ENCODE data around the gene SGIP1.
"Not testable (repeated sequence)": the region's sequence is repeated elsewhere in the genome, so short reads cannot be mapped to it uniquely, and the experiment has no call there.

SGIP1 gene

DNA sequence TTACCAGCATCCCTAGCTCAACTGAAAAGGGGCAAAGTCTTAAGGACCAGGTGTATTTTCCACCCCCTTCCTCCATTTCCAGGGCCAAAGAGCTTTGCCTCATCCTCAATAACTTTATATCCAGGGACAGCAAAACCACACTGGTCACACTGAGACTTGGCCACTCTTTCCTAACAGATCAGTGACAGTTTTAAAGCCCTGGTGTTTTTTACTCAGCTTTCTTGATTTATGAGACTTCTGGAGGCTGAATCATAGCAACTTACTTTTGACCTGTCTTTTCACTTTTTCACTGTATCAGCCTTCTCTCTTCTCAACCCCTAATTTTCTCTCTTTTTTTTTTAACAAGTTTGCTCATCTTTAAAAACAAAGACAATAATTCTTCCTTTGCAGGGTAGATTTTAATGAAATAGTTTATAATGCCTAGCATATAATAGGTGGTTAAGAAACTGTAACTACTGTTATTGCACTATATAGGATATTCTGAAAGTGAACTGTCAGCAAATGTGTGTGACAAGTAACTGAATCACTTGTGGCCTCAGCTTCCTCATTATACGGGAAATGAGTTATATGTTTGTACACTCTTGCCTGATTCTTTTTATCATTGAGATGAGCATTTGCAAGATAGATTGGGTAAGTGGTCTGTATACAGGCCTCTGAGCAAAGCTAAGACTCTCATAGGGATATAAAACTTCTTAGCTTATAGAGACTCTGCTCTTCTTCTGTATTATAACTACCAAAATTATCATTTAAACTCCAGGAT lies 198.6 kb downstream of the SGIP1 start:
- Histone ChIP-seq H3K14ac (ENCODE audit: low read length) (no peak overlapping the region), H3K4ac (ENCODE audit: low read length) (no peak overlapping the region), H4K91ac (ENCODE audit: low read depth, low read length, poor library complexity) (no peak overlapping the region), H3K9ac (ENCODE audit: low read depth, low read length, poor library complexity) (no peak overlapping the region), H3K4me3 (ENCODE audit: low read length in 2 of 2) (no peak overlapping the region), H2AK5ac (ENCODE audit: low read depth, low read length) (no peak overlapping the region), H3K9me3 (replicated peaks in 1 of 2; ENCODE audit: control insufficient read depth in 2 of 2, insufficient read depth in 1 of 2, low read depth in 1 of 2, low read length in 2 of 2) (no peaks in the 10 kb centered on the region), H3K23ac (ENCODE audit: low read depth, low read length, poor library complexity) (no peak overlapping the region), H2BK5ac (ENCODE audit: low read length) (no peak overlapping the region), H2AFZ (ENCODE audit: low read length) (no peak overlapping the region), H3K27ac (replicated peaks; ENCODE audit: low read length) (no peak overlapping the region), H3K79me1 (ENCODE audit: low read depth, low read length) (no peaks in the 10 kb centered on the region), H2BK120ac (ENCODE audit: low read depth, low read length) (no peak overlapping the region), H3K4me2 (ENCODE audit: insufficient read depth, low read length, poor library complexity, severe bottlenecking) (no peak overlapping the region), H4K8ac (ENCODE audit: low read depth, low read length) (no peak overlapping the region), H3K36me3 (replicated peaks in 1 of 2; ENCODE audit: control insufficient read depth in 2 of 2, insufficient read depth in 2 of 2, low read length in 2 of 2) (no peaks in the 10 kb centered on the region), H3K18ac (ENCODE audit: low read length) (no peak overlapping the region), H3K4me1 (ENCODE audit: control insufficient read depth in 2 of 2, insufficient read depth in 1 of 2, low read depth in 1 of 2, low read length in 2 of 2) (peaks cover 0 to 2% of the 10 kb centered on the region in 2 donors), H2BK12ac (ENCODE audit: low read length) (no peak overlapping the region), H2BK15ac (ENCODE audit: low read length) (no peak overlapping the region), H3K27me3 (ENCODE audit: control insufficient read depth in 3 of 3, insufficient read depth in 3 of 3, low read depth in 1 of 3, low read length in 3 of 3) (no peaks in the 10 kb centered on the region)
- no peak for DNase-seq (ENCODE audit: low spot score)
- no CpG with 5 or more reads among the region's 1 CpG for WGBS, 2 donors (ENCODE audit: extremely low coverage in 2 of 2, insufficient read length in 2 of 2, insufficient replicate concordance in 1 of 2)

DNA sequence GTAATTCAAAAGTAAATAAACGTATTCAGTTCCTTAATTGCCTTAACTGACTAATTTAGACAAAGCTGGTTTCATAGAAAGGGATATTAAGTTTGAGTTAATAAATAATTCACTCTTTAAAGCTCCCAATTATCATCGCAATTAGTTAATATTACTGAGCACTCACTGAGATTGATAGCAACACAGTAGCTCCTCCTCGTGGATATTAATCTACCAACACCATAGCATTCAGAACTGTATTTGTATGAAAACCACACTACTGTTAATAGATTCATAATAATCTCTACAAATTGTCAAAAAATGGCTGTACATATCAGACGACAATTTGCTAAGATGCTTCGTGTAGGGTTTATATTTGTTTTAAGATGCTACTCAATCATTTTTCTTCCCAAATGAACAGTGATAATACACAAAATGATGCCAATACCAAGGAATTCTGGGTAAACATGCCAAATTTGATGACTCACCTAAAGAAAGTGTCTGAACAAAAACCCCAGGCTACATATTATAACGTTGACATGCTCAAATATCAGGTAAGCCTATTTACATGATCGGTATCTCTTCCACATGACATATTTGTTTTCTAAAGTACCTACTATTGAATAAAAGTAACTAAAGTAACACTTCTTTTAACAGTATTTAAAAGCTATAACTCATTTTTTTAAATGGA lies 199.5 kb downstream of the SGIP1 start:
- no peak overlapping the region for H2AFZ ChIP-seq (ENCODE audit: low read length)
- no peak overlapping the region for H3K23ac ChIP-seq (ENCODE audit: low read depth, low read length, poor library complexity)
- no peak overlapping the region for H3K4me3 ChIP-seq (ENCODE audit: low read length in 2 of 2)
- no peaks in the 10 kb centered on the region for H3K36me3 ChIP-seq (replicated peaks in 1 of 2; ENCODE audit: control insufficient read depth in 2 of 2, insufficient read depth in 2 of 2, low read length in 2 of 2)
- H3K79me1 ChIP-seq (ENCODE audit: low read depth, low read length) = no peaks in the 10 kb centered on the region
- no peak overlapping the region for H2AK5ac ChIP-seq (ENCODE audit: low read depth, low read length)
- no peak for DNase-seq (ENCODE audit: low spot score)
- H4K91ac ChIP-seq (ENCODE audit: low read depth, low read length, poor library complexity) = no peak overlapping the region
- H4K8ac ChIP-seq (ENCODE audit: low read depth, low read length) = no peak overlapping the region
- H3K4ac ChIP-seq (ENCODE audit: low read length) = no peak overlapping the region
- H3K18ac ChIP-seq (ENCODE audit: low read length) = no peak overlapping the region
- no peak overlapping the region for H2BK12ac ChIP-seq (ENCODE audit: low read length)
- no peak overlapping the region for H3K9ac ChIP-seq (ENCODE audit: low read depth, low read length, poor library complexity)
- H2BK120ac ChIP-seq (ENCODE audit: low read depth, low read length) = no peak overlapping the region
- WGBS, 2 donors (ENCODE audit: extremely low coverage in 2 of 2, insufficient read length in 2 of 2, insufficient replicate concordance in 1 of 2) = no CpG with 5 or more reads among the region's 7 CpGs
- peaks cover 0 to 2% of the 10 kb centered on the region in 2 donors for H3K4me1 ChIP-seq (ENCODE audit: control insufficient read depth in 2 of 2, insufficient read depth in 1 of 2, low read depth in 1 of 2, low read length in 2 of 2)
- no peak overlapping the region for H3K14ac ChIP-seq (ENCODE audit: low read length)
- H3K27ac ChIP-seq (replicated peaks; ENCODE audit: low read length) = no peak overlapping the region
- H3K4me2 ChIP-seq (ENCODE audit: insufficient read depth, low read length, poor library complexity, severe bottlenecking) = no peak overlapping the region
- H3K9me3 ChIP-seq (replicated peaks in 1 of 2; ENCODE audit: control insufficient read depth in 2 of 2, insufficient read depth in 1 of 2, low read depth in 1 of 2, low read length in 2 of 2) = no peaks in the 10 kb centered on the region
- H2BK15ac ChIP-seq (ENCODE audit: low read length) = no peak overlapping the region
- no peaks in the 10 kb centered on the region for H3K27me3 ChIP-seq (ENCODE audit: control insufficient read depth in 3 of 3, insufficient read depth in 3 of 3, low read depth in 1 of 3, low read length in 3 of 3)
- no peak overlapping the region for H2BK5ac ChIP-seq (ENCODE audit: low read length)

DNA sequence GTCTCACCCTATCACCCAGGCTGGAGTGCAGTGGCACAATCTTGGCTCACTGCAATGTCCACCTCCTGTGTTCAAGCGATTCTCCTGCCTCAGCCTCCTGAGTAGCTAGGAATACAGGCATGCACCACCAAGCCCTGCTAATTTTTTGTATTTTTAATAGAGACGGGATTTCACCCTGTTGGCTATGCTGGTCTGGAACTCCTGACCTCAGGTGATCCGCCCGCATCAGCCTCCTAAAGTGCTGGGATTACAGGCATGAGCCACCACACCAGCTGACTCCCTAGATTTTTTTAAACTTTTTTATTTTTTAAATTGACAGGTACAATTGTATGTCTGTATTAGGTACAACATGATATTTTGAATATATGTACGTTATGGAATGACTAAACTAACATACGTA lies 200.6 kb downstream of the SGIP1 start:
- H4K8ac ChIP-seq (ENCODE audit: low read depth, low read length); H3K14ac ChIP-seq (ENCODE audit: low read length); H3K36me3 ChIP-seq (replicated peaks in 1 of 2; ENCODE audit: control insufficient read depth in 2 of 2, insufficient read depth in 2 of 2, low read length in 2 of 2); H4K91ac ChIP-seq (ENCODE audit: low read depth, low read length, poor library complexity); H3K4me1 ChIP-seq (ENCODE audit: control insufficient read depth in 2 of 2, insufficient read depth in 1 of 2, low read depth in 1 of 2, low read length in 2 of 2); H2AK5ac ChIP-seq (ENCODE audit: low read depth, low read length); H2BK15ac ChIP-seq (ENCODE audit: low read length); H3K18ac ChIP-seq (ENCODE audit: low read length); H3K4me2 ChIP-seq (ENCODE audit: insufficient read depth, low read length, poor library complexity, severe bottlenecking); H3K4ac ChIP-seq (ENCODE audit: low read length); H3K4me3 ChIP-seq (ENCODE audit: low read length in 2 of 2); H2BK5ac ChIP-seq (ENCODE audit: low read length); H3K27ac ChIP-seq (replicated peaks; ENCODE audit: low read length); DNase-seq (ENCODE audit: low spot score); H2BK12ac ChIP-seq (ENCODE audit: low read length); H3K9me3 ChIP-seq (replicated peaks in 1 of 2; ENCODE audit: control insufficient read depth in 2 of 2, insufficient read depth in 1 of 2, low read depth in 1 of 2, low read length in 2 of 2); H3K79me1 ChIP-seq (ENCODE audit: low read depth, low read length); H3K27me3 ChIP-seq (ENCODE audit: control insufficient read depth in 3 of 3, insufficient read depth in 3 of 3, low read depth in 1 of 3, low read length in 3 of 3); H3K9ac ChIP-seq (ENCODE audit: low read depth, low read length, poor library complexity); H2AFZ ChIP-seq (ENCODE audit: low read length); H3K23ac ChIP-seq (ENCODE audit: low read depth, low read length, poor library complexity); H2BK120ac ChIP-seq (ENCODE audit: low read depth, low read length): not testable (repeated sequence)
- WGBS, 2 donors (ENCODE audit: extremely low coverage in 2 of 2, insufficient read length in 2 of 2, insufficient replicate concordance in 1 of 2) = no CpG with 5 or more reads among the region's 6 CpGs

DNA sequence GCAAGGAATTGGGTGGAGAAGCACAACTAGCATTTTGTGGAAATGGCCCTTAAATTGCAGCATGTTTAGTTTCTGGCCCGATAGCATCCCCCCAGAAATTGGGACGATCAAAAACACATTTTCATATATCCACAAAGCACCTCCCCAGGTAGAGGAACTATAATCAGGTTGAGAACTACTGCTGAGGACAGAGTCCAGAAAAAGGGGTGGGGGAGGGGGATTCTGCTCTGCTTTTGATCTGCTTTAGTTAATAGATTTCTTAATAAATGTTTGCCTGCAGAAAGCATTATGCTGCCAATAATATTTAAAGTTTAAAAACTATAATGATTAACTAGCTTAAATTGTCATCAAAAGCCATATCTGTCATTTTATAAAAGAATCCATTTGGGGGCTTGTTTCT lies 203.9 kb downstream of the SGIP1 start:
- DNase-seq (ENCODE audit: low spot score) = no peak
- Histone ChIP-seq H3K79me1 (ENCODE audit: low read depth, low read length) (no peaks in the 10 kb centered on the region), H3K14ac (ENCODE audit: low read length) (no peak overlapping the region), H3K27ac (replicated peaks; ENCODE audit: low read length) (no peak overlapping the region), H3K4me2 (ENCODE audit: insufficient read depth, low read length, poor library complexity, severe bottlenecking) (no peak overlapping the region), H2BK5ac (ENCODE audit: low read length) (no peak overlapping the region), H3K4ac (ENCODE audit: low read length) (no peak overlapping the region), H2BK12ac (ENCODE audit: low read length) (no peak overlapping the region), H3K9me3 (replicated peaks in 1 of 2; ENCODE audit: control insufficient read depth in 2 of 2, insufficient read depth in 1 of 2, low read depth in 1 of 2, low read length in 2 of 2) (no peaks in the 10 kb centered on the region), H3K9ac (ENCODE audit: low read depth, low read length, poor library complexity) (no peak overlapping the region), H3K18ac (ENCODE audit: low read length) (no peak overlapping the region), H3K36me3 (replicated peaks in 1 of 2; ENCODE audit: control insufficient read depth in 2 of 2, insufficient read depth in 2 of 2, low read length in 2 of 2) (no peaks in the 10 kb centered on the region), H2AFZ (ENCODE audit: low read length) (no peak overlapping the region), H2AK5ac (ENCODE audit: low read depth, low read length) (no peak overlapping the region), H3K4me3 (ENCODE audit: low read length in 2 of 2) (no peak overlapping the region), H3K27me3 (ENCODE audit: control insufficient read depth in 3 of 3, insufficient read depth in 3 of 3, low read depth in 1 of 3, low read length in 3 of 3) (no peaks in the 10 kb centered on the region), H3K23ac (ENCODE audit: low read depth, low read length, poor library complexity) (no peak overlapping the region), H2BK15ac (ENCODE audit: low read length) (no peak overlapping the region), H3K4me1 (ENCODE audit: control insufficient read depth in 2 of 2, insufficient read depth in 1 of 2, low read depth in 1 of 2, low read length in 2 of 2) (peaks cover 0 to 2% of the 10 kb centered on the region in 2 donors), H4K8ac (ENCODE audit: low read depth, low read length) (no peak overlapping the region), H4K91ac (ENCODE audit: low read depth, low read length, poor library complexity) (no peak overlapping the region), H2BK120ac (ENCODE audit: low read depth, low read length) (no peak overlapping the region)
- no CpG with 5 or more reads among the region's 2 CpGs for WGBS, 2 donors (ENCODE audit: extremely low coverage in 2 of 2, insufficient read length in 2 of 2, insufficient replicate concordance in 1 of 2)
